Right ventricle myocardium inferior (tissue), 1 donor: ENCODE measurements around the gene ZRANB3. TPM values are rescaled to one million over a fixed set of nuclear protein-coding genes. Genes with fewer than 3 reads are reported as not detected.

ENCODE experiments used
- ATAC-seq: fragments of 200-7000 bp; cut with Tn5 transposase; one replicate; pipeline ENCODE4 v1.9.1; 2020; ENCODE audit warnings: mild to moderate bottlenecking, moderate library complexity
- DNase-seq: peaks from one replicate; pipeline ENCODE4 v3.0.0; 2021; ENCODE audit errors: missing footprints
- intact Hi-C: fragments of 100-400 bp; cut with DNase I; formaldehyde crosslinking; loops from one replicate; pipeline ENCODE4 v1.11.0; 2022
- total RNA-seq: library from RNA; stranded (reverse); fragmentation: NEBNext Ultra II Directional; extraction: Animal tissue kit (Norgen Biotek cat#: 25700); gene quantifications from one replicate; pipeline ENCODE4 v1.2.1, GENCODE V29; 2021
- donor health status: DM: no; HTN: yes; CAD: no; lungs with severe emphysema.

The ZRANB3 gene
- total RNA-seq, 1 donor from 2014 or later: 3.1 TPM

- intact Hi-C loops: no loop called here
- ATAC-seq (no peak), DNase-seq (no peak)
Measured at GRCh38 chr2:135276525-135276924, 254.5 kb downstream of the ZRANB3 start.

- ATAC-seq (no peak), DNase-seq (no peak)
- intact Hi-C loops: no loop called here
Measured at GRCh38 chr2:135271006-135271405, 260.0 kb downstream of the ZRANB3 start.

GRCh38 chr2:135265960-135266490 is 265.0 kb downstream of the ZRANB3 start:
- ATAC-seq: no peak
- intact Hi-C loops: no loop called here
- no peak for DNase-seq

- DNase-seq: no peak
- intact Hi-C loops: loop anchor here (5.0 kb wide), 1 partner anchor 257 kb away; no protein-coding TSS in a partner anchor
- no peak for ATAC-seq
Measured at GRCh38 chr2:135259123-135259522, 271.9 kb downstream of the ZRANB3 start.

GRCh38 chr2:135258193-135258592 is 272.8 kb downstream of the ZRANB3 start:
- DNase-seq (no peak), ATAC-seq (no peak)
- intact Hi-C loops: loop anchor here (5.0 kb wide), 1 partner anchor 256 kb away; no protein-coding TSS in a partner anchor

GRCh38 chr2:135257383-135258090 is 273.5 kb downstream of the ZRANB3 start:
- ATAC-seq (no peak), DNase-seq (no peak)
- intact Hi-C loops: loop anchor here (5.0 kb wide), 1 partner anchor 255 kb away; no protein-coding TSS in a partner anchor

- intact Hi-C loops: loop anchor here (5.0 kb wide), 1 partner anchor 254 kb away; no protein-coding TSS in a partner anchor
- DNase-seq (no peak), ATAC-seq (no peak)
Measured at GRCh38 chr2:135256531-135257260, 274.3 kb downstream of the ZRANB3 start.

GRCh38 chr2:135255208-135255607 is 275.8 kb downstream of the ZRANB3 start:
- ATAC-seq: no peak
- intact Hi-C loops: loop anchor here (5.0 kb wide), 1 partner anchor 253 kb away; no protein-coding TSS in a partner anchor
- DNase-seq: no peak

GRCh38 chr2:135252805-135253458 is 278.1 kb downstream of the ZRANB3 start:
- DNase-seq: no peak
- intact Hi-C loops: no loop called here
- ATAC-seq: no peak

GRCh38 chr2:135248611-135249010 is 282.4 kb downstream of the ZRANB3 start:
- no peak for DNase-seq
- ATAC-seq: no peak
- intact Hi-C loops: no loop called here

GRCh38 chr2:135246711-135247270 is 284.2 kb downstream of the ZRANB3 start:
- DNase-seq: no peak
- no peak for ATAC-seq
- intact Hi-C loops: no loop called here

- intact Hi-C loops: no loop called here
Measured at GRCh38 chr2:135245071-135245470, 285.9 kb downstream of the ZRANB3 start.

GRCh38 chr2:135238651-135239050 is 292.4 kb downstream of the ZRANB3 start:
- DNase-seq: no peak
- no peak for ATAC-seq
- intact Hi-C loops: no loop called here

More at GRCh38 chr2:135245071-135245470, 285.9 kb downstream of the ZRANB3 start:
- ATAC-seq (no peak), DNase-seq (no peak)

- no peak for ATAC-seq
- DNase-seq: no peak
- intact Hi-C loops: no loop called here
Measured at GRCh38 chr2:135230150-135230549, 300.9 kb downstream of the ZRANB3 start.

GRCh38 chr2:135227386-135227785 is 303.6 kb downstream of the ZRANB3 start:
- DNase-seq (no peak), ATAC-seq (no peak)
- intact Hi-C loops: no loop called here

- ATAC-seq: no peak
- no peak for DNase-seq
- intact Hi-C loops: no loop called here
Measured at GRCh38 chr2:135226961-135227360, 304.1 kb downstream of the ZRANB3 start.

- intact Hi-C loops: no loop called here
Measured at GRCh38 chr2:135225781-135226180, 305.2 kb downstream of the ZRANB3 start.

GRCh38 chr2:135219226-135219625 is 311.8 kb downstream of the ZRANB3 start:
- no peak for DNase-seq
- intact Hi-C loops: no loop called here

More at GRCh38 chr2:135225781-135226180, 305.2 kb downstream of the ZRANB3 start:
- DNase-seq (no peak), ATAC-seq (no peak)

GRCh38 chr2:135218426-135218825 is 312.6 kb downstream of the ZRANB3 start:
- ATAC-seq (no peak), DNase-seq (no peak)
- intact Hi-C loops: no loop called here

More at GRCh38 chr2:135219226-135219625, 311.8 kb downstream of the ZRANB3 start:
- ATAC-seq: no peak
